Measurements from ENCODE around the gene RAB3GAP1.

Gene RAB3GAP1

GRCh38 chr2:135052042-135052876 is at the start of gene RAB3GAP1:
Gene RAB3GAP1 (plus strand): TSS chr2:135052292. CDS start chr2:135052308, 16 bp downstream.
- no peaks in the 10 kb centered on the region for H3K36me3 ChIP-seq (ENCODE audit: control insufficient read depth, insufficient read depth, low read length)
- peaks cover 8% of the 10 kb centered on the region for H3K4me1 ChIP-seq (ENCODE audit: control insufficient read depth, insufficient read depth, low read length)
- H3K27me3 ChIP-seq (ENCODE audit: control insufficient read depth, insufficient read depth, low read length) = no peaks in the 10 kb centered on the region
- peak within 1 kb of the TSS; percentile 96 for H3K27ac ChIP-seq (ENCODE audit: low read depth, low read length)
- peak within 1 kb of the TSS; percentile 94 for H3K4me3 ChIP-seq (ENCODE audit: low read length)
- H3K9ac ChIP-seq (ENCODE audit: low read length) = peak within 1 kb of the TSS; percentile 93

GRCh38 chr2:135002836-135003235 is 49.3 kb upstream of the RAB3GAP1 start:
- H3K9ac ChIP-seq (ENCODE audit: low read length) = no peak overlapping the region
- no peaks in the 10 kb centered on the region for H3K27me3 ChIP-seq (ENCODE audit: control insufficient read depth, insufficient read depth, low read length)
- no peaks in the 10 kb centered on the region for H3K36me3 ChIP-seq (ENCODE audit: control insufficient read depth, insufficient read depth, low read length)
- no peak overlapping the region for H3K27ac ChIP-seq (ENCODE audit: low read depth, low read length)
- H3K4me1 ChIP-seq (ENCODE audit: control insufficient read depth, insufficient read depth, low read length) = no peaks in the 10 kb centered on the region
- H3K4me3 ChIP-seq (ENCODE audit: low read length) = no peak overlapping the region

- no peak overlapping the region for H3K9ac ChIP-seq (ENCODE audit: low read length)
- no peaks in the 10 kb centered on the region for H3K27me3 ChIP-seq (ENCODE audit: control insufficient read depth, insufficient read depth, low read length)
- no peaks in the 10 kb centered on the region for H3K36me3 ChIP-seq (ENCODE audit: control insufficient read depth, insufficient read depth, low read length)
- H3K27ac ChIP-seq (ENCODE audit: low read depth, low read length) = no peak overlapping the region
- no peaks in the 10 kb centered on the region for H3K4me1 ChIP-seq (ENCODE audit: control insufficient read depth, insufficient read depth, low read length)
- H3K4me3 ChIP-seq (ENCODE audit: low read length) = no peak overlapping the region
Measured at GRCh38 chr2:135004005-135004746, 47.9 kb upstream of the RAB3GAP1 start.

DNA sequence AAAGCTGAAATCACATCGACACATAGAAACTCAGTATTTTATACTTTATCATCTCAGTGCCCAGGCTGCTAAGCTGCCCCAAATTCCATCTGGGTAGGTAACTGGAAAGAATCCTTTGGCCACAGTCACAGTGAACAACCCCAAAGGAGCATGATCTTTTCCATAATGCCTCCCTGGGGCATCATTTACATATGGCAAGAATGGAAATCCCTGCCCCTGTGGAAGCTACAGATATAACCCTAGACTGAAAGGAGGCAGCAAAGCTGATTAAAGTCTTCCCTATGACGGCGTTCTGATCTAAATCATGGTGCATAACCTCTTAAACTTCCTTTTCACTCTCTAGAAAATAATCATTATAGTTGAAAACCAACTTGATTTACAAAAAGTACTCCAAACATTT is 46.3 kb upstream of the RAB3GAP1 start:
- Histone ChIP-seq H3K4me3 (ENCODE audit: low read length) (no peak overlapping the region), H3K27ac (ENCODE audit: low read depth, low read length) (no peak overlapping the region), H3K9ac (ENCODE audit: low read length) (no peak overlapping the region), H3K4me1 (ENCODE audit: control insufficient read depth, insufficient read depth, low read length) (no peaks in the 10 kb centered on the region), H3K36me3 (ENCODE audit: control insufficient read depth, insufficient read depth, low read length) (no peaks in the 10 kb centered on the region), H3K27me3 (ENCODE audit: control insufficient read depth, insufficient read depth, low read length) (no peaks in the 10 kb centered on the region)

GRCh38 chr2:135009339-135009738 is 42.8 kb upstream of the RAB3GAP1 start:
- no peak overlapping the region for H3K27ac ChIP-seq (ENCODE audit: low read depth, low read length)
- no peaks in the 10 kb centered on the region for H3K4me1 ChIP-seq (ENCODE audit: control insufficient read depth, insufficient read depth, low read length)
- no peaks in the 10 kb centered on the region for H3K27me3 ChIP-seq (ENCODE audit: control insufficient read depth, insufficient read depth, low read length)
- no peak overlapping the region for H3K4me3 ChIP-seq (ENCODE audit: low read length)
- H3K36me3 ChIP-seq (ENCODE audit: control insufficient read depth, insufficient read depth, low read length) = no peaks in the 10 kb centered on the region
- no peak overlapping the region for H3K9ac ChIP-seq (ENCODE audit: low read length)

- no peak overlapping the region for H3K9ac ChIP-seq (ENCODE audit: low read length)
- no peak overlapping the region for H3K27ac ChIP-seq (ENCODE audit: low read depth, low read length)
- no peaks in the 10 kb centered on the region for H3K27me3 ChIP-seq (ENCODE audit: control insufficient read depth, insufficient read depth, low read length)
- no peak overlapping the region for H3K4me3 ChIP-seq (ENCODE audit: low read length)
- no peaks in the 10 kb centered on the region for H3K36me3 ChIP-seq (ENCODE audit: control insufficient read depth, insufficient read depth, low read length)
- no peaks in the 10 kb centered on the region for H3K4me1 ChIP-seq (ENCODE audit: control insufficient read depth, insufficient read depth, low read length)
Measured at GRCh38 chr2:135010200-135010942, 41.7 kb upstream of the RAB3GAP1 start.

DNA sequence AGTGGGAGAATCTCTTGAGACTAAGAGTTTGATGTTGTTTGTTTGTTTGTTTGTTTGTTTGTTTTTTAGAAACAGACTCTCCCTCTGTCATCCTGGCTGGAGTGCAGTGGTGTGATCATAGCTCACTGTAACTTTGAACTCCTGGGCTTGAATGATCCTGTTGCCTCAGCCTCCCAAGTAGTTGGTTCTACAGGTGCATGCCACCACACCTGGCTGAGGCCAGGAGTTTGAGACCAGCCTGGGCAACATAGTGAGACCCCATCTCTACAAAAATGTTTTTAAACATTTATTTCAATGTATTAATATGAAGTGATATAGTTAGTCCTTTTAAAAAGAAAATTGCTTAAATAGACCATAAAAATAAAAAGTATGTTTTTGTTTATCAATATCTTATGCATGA is 40.5 kb upstream of the RAB3GAP1 start:
- Histone ChIP-seq H3K27me3 (ENCODE audit: control insufficient read depth, insufficient read depth, low read length) (no peaks in the 10 kb centered on the region), H3K4me3 (ENCODE audit: low read length) (no peak overlapping the region), H3K9ac (ENCODE audit: low read length) (no peak overlapping the region), H3K27ac (ENCODE audit: low read depth, low read length) (no peak overlapping the region), H3K36me3 (ENCODE audit: control insufficient read depth, insufficient read depth, low read length) (no peaks in the 10 kb centered on the region), H3K4me1 (ENCODE audit: control insufficient read depth, insufficient read depth, low read length) (no peaks in the 10 kb centered on the region)

DNA sequence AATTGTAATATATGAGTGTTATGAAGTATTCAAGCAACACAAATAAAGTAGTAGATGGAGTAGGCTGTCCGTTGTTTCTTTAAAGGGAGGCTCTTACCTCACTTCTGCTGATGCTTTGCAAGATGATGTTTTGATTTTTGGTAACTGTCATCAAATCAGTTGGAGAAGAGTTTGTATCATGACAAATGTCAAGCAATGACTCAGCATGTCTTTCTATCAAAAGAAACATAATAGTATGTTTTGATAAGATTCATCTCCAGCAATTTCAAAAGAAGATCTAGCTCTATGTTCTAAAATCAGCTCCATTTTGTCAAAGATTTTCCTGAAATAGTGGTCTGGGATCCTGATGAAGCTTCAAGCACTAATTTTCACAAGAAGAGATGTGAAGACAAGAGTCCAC is 30.5 kb upstream of the RAB3GAP1 start:
- Histone ChIP-seq H3K27ac (ENCODE audit: low read depth, low read length) (no peak overlapping the region), H3K4me3 (ENCODE audit: low read length) (no peak overlapping the region), H3K4me1 (ENCODE audit: control insufficient read depth, insufficient read depth, low read length) (no peaks in the 10 kb centered on the region), H3K27me3 (ENCODE audit: control insufficient read depth, insufficient read depth, low read length) (no peaks in the 10 kb centered on the region), H3K9ac (ENCODE audit: low read length) (no peak overlapping the region), H3K36me3 (ENCODE audit: control insufficient read depth, insufficient read depth, low read length) (no peaks in the 10 kb centered on the region)

- no peaks in the 10 kb centered on the region for H3K36me3 ChIP-seq (ENCODE audit: control insufficient read depth, insufficient read depth, low read length)
- no peak overlapping the region for H3K27ac ChIP-seq (ENCODE audit: low read depth, low read length)
- H3K9ac ChIP-seq (ENCODE audit: low read length) = no peak overlapping the region
- no peak overlapping the region for H3K4me3 ChIP-seq (ENCODE audit: low read length)
- no peaks in the 10 kb centered on the region for H3K4me1 ChIP-seq (ENCODE audit: control insufficient read depth, insufficient read depth, low read length)
- H3K27me3 ChIP-seq (ENCODE audit: control insufficient read depth, insufficient read depth, low read length) = no peaks in the 10 kb centered on the region
Measured at GRCh38 chr2:135022952-135023880, 28.9 kb upstream of the RAB3GAP1 start.

- Histone ChIP-seq H3K27me3 (ENCODE audit: control insufficient read depth, insufficient read depth, low read length) (no peaks in the 10 kb centered on the region), H3K9ac (ENCODE audit: low read length) (no peak overlapping the region), H3K36me3 (ENCODE audit: control insufficient read depth, insufficient read depth, low read length) (no peaks in the 10 kb centered on the region), H3K27ac (ENCODE audit: low read depth, low read length) (no peak overlapping the region), H3K4me1 (ENCODE audit: control insufficient read depth, insufficient read depth, low read length) (no peaks in the 10 kb centered on the region), H3K4me3 (ENCODE audit: low read length) (no peak overlapping the region)
Measured at GRCh38 chr2:135023886-135024485, 28.1 kb upstream of the RAB3GAP1 start.

- H3K36me3 ChIP-seq (ENCODE audit: control insufficient read depth, insufficient read depth, low read length) = no peaks in the 10 kb centered on the region
- H3K4me3 ChIP-seq (ENCODE audit: low read length) = no peak overlapping the region
- no peaks in the 10 kb centered on the region for H3K27me3 ChIP-seq (ENCODE audit: control insufficient read depth, insufficient read depth, low read length)
- no peaks in the 10 kb centered on the region for H3K4me1 ChIP-seq (ENCODE audit: control insufficient read depth, insufficient read depth, low read length)
- H3K27ac ChIP-seq (ENCODE audit: low read depth, low read length) = no peak overlapping the region
- no peak overlapping the region for H3K9ac ChIP-seq (ENCODE audit: low read length)
Measured at GRCh38 chr2:135029481-135030134, 22.5 kb upstream of the RAB3GAP1 start.

All from rectal smooth muscle tissue (tissue), 1 donor.